Liver (tissue), 3 donors: ENCODE measurements around the gene SPTLC2.

Experiments
- ATF3 ChIP-seq: IDR thresholded peaks from 2 replicates; pipeline ENCODE4 v1.6.1; 2016; ENCODE audit warnings: antibody characterized with exemption
- CTCF ChIP-seq: fragments of 150-350 bp; IDR thresholded peaks from 2 replicates; pipeline ENCODE4 v1.5.1; 2017; ENCODE audit warnings: improper control_type of control experiment, low read depth, low read length; ENCODE audit not compliant: missing input control
- GABPA ChIP-seq, 2 donors: IDR thresholded peaks in 1 of 2; conservative IDR thresholded peaks in 1 of 2; 2 replicates each; pipeline ENCODE4 v1.6.1; 2016; ENCODE audit warnings: antibody characterized with exemption in 2 of 2, mild to moderate bottlenecking in 1 of 2, moderate library complexity in 1 of 2
- JUND ChIP-seq, 2 donors: IDR thresholded peaks; 2 replicates each; pipeline ENCODE4 v1.6.1; 2016; ENCODE audit warnings: antibody characterized with exemption in 2 of 2
- MAX ChIP-seq: IDR thresholded peaks from 2 replicates; pipeline ENCODE4 v1.6.1; 2016; ENCODE audit warnings: antibody characterized with exemption
- RAD21 ChIP-seq, 2 donors: IDR thresholded peaks; 2 replicates each; pipeline ENCODE4 v1.6.1; 2016; ENCODE audit warnings: antibody characterized with exemption in 2 of 2, mild to moderate bottlenecking in 2 of 2
- REST ChIP-seq: IDR thresholded peaks from 2 replicates; pipeline ENCODE4 v1.6.1; 2016; ENCODE audit warnings: antibody characterized with exemption, mild to moderate bottlenecking
- SP1 ChIP-seq: IDR thresholded peaks from 2 replicates; pipeline ENCODE4 v1.6.1; 2018; ENCODE audit warnings: antibody characterized with exemption, mild to moderate bottlenecking
- ZBTB33 ChIP-seq: IDR thresholded peaks from 2 replicates; pipeline ENCODE4 v1.6.1; 2016; ENCODE audit warnings: antibody characterized with exemption
- donor health status: healthy.
- donor health status: healthy.

- TF ChIP-seq RAD21 (IDR thresholded peaks at IDR 0.05) = no peak
- TF ChIP-seq CTCF = no peak
- TF ChIP-seq GABPA (IDR thresholded peaks at IDR 0.05 in 1 of 2, conservative IDR thresholded peaks at IDR 0.05 in 1 of 2) = no peak
- TF ChIP-seq SP1 = no peak
- TF ChIP-seq JUND (IDR thresholded peaks at IDR 0.05) = no peak
- no peak for TF ChIP-seq ATF3
- TF ChIP-seq REST = no peak
- no peak for TF ChIP-seq ZBTB33
- no peak for TF ChIP-seq MAX
Observed at GRCh38 chr14:77457115-77457521, 159.3 kb downstream of the SPTLC2 start.
